Mesothelial cell of epicardium (in vitro differentiated cells): Measurements from ENCODE around the gene USP19. TPM values are rescaled to one million over a fixed set of nuclear protein-coding genes. Genes with fewer than 3 reads are reported as not detected.

Experiments
- DNase-seq, 2 experiments: peaks; one replicate each; pipeline ENCODE4 v3.0.0; 2021; ENCODE audit warnings: low spot score in 2 of 2; ENCODE audit not compliant: unreplicated experiment in 2 of 2
- H3K27ac Mint-ChIP-seq: 2 replicates; pipeline ENCODE4 v1.8.0; 2021; ENCODE audit warnings: mixed read lengths
- H3K27me3 Mint-ChIP-seq: 2 replicates; pipeline ENCODE4 v1.8.0; 2021; ENCODE audit warnings: low read depth, mixed read lengths
- H3K36me3 Mint-ChIP-seq: 2 replicates; pipeline ENCODE4 v1.8.0; 2021; ENCODE audit warnings: mixed read lengths
- H3K4me1 Mint-ChIP-seq: 2 replicates; pipeline ENCODE4 v1.8.0; 2021; ENCODE audit warnings: mixed read lengths
- H3K4me3 Mint-ChIP-seq: 2 replicates; pipeline ENCODE4 v1.8.0; 2021; ENCODE audit warnings: mild to moderate bottlenecking, moderate library complexity, mixed read lengths
- H3K9me3 Mint-ChIP-seq: 2 replicates; pipeline ENCODE4 v1.8.0; 2021; ENCODE audit warnings: mixed read lengths
- total RNA-seq: library from RNA; stranded (reverse); gene quantifications from 3 replicates; pipeline ENCODE4 v1.2.1, GENCODE V29; 2021
- TF ChIP-seq, protein P1 (sequence below): fragments of 200-600 bp; sonication (generic); IDR thresholded peaks from one replicate; pipeline ENCODE4 v1.5.0; 2021; ENCODE audit warnings: antibody characterized with exemption; ENCODE audit not compliant: unreplicated experiment

USP19 gene
- total RNA-seq, 1 donor from 2014 or later = 76.2 TPM

- peak overlapping the region; percentile 97 for H3K27ac Mint-ChIP-seq
- H3K9me3 Mint-ChIP-seq = no peaks in the 10 kb centered on the region
- H3K36me3 Mint-ChIP-seq = peaks cover 16% of the 10 kb centered on the region
- peaks cover 14% of the 10 kb centered on the region for H3K4me1 Mint-ChIP-seq
- no peaks in the 10 kb centered on the region for H3K27me3 Mint-ChIP-seq
- TF ChIP-seq, protein P1, sequence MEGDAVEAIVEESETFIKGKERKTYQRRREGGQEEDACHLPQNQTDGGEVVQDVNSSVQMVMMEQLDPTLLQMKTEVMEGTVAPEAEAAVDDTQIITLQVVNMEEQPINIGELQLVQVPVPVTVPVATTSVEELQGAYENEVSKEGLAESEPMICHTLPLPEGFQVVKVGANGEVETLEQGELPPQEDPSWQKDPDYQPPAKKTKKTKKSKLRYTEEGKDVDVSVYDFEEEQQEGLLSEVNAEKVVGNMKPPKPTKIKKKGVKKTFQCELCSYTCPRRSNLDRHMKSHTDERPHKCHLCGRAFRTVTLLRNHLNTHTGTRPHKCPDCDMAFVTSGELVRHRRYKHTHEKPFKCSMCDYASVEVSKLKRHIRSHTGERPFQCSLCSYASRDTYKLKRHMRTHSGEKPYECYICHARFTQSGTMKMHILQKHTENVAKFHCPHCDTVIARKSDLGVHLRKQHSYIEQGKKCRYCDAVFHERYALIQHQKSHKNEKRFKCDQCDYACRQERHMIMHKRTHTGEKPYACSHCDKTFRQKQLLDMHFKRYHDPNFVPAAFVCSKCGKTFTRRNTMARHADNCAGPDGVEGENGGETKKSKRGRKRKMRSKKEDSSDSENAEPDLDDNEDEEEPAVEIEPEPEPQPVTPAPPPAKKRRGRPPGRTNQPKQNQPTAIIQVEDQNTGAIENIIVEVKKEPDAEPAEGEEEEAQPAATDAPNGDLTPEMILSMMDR = no peak
- peak overlapping the region; percentile 92 for H3K4me3 Mint-ChIP-seq
- DNase-seq = no peak
Observed at GRCh38 chr3:49132073-49132436, 11.4 kb upstream of the USP19 start.

DNA sequence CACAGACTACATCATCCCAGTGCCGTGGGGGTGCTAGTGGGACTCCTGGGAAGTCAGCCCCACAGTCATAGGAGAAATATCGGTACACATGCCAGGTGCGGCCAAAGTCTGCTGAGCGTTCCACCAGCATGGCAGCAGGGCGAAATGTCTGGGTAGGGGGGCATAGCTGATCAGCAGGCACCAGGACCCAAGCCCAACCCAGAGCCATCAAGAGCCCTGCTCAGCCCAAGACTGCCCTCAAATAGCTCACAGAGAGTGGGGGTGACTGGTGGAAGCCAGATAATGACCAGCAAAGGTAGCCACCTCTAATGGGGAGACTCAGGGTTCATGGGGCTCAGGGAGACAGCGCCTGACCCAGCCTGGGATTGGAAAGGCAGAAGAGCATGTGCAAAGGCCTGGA, 11.0 kb upstream of the USP19 start:
- Mint-ChIP-seq H3K36me3 (peaks cover 18% of the 10 kb centered on the region), H3K27me3 (no peaks in the 10 kb centered on the region), H3K9me3 (no peaks in the 10 kb centered on the region), H3K27ac (peak overlapping the region; percentile 97), H3K4me3 (peak overlapping the region; percentile 92), H3K4me1 (peaks cover 14% of the 10 kb centered on the region)
- TF ChIP-seq, protein P1 = no peak
- no peak for DNase-seq

GRCh38 chr3:49131040-49131439, 10.4 kb upstream of the USP19 start:
- Mint-ChIP-seq H3K27me3 (no peaks in the 10 kb centered on the region), H3K9me3 (no peaks in the 10 kb centered on the region), H3K4me1 (peaks cover 14% of the 10 kb centered on the region), H3K27ac (no peak overlapping the region), H3K36me3 (peaks cover 19% of the 10 kb centered on the region), H3K4me3 (peak overlapping the region; percentile 92)
- DNase-seq = no peak
- TF ChIP-seq, protein P1 = no peak

- Mint-ChIP-seq H3K36me3 (peaks cover 23% of the 10 kb centered on the region), H3K4me1 (no peaks in the 10 kb centered on the region), H3K27ac (no peak overlapping the region), H3K27me3 (no peaks in the 10 kb centered on the region), H3K9me3 (no peaks in the 10 kb centered on the region), H3K4me3 (no peak overlapping the region)
- TF ChIP-seq, protein P1 = no peak
- no peak for DNase-seq
Observed at GRCh38 chr3:49124991-49125670, 4.5 kb upstream of the USP19 start.

- Mint-ChIP-seq H3K4me1 (peaks cover 8% of the 10 kb centered on the region), H3K27me3 (no peaks in the 10 kb centered on the region), H3K27ac (no peak overlapping the region), H3K9me3 (no peaks in the 10 kb centered on the region), H3K4me3 (no peak overlapping the region), H3K36me3 (peaks cover 18% of the 10 kb centered on the region)
- no peak for DNase-seq
- TF ChIP-seq, protein P1 = no peak
Observed at GRCh38 chr3:49124203-49124602, 3.6 kb upstream of the USP19 start.
